PC-3 (cell line): ENCODE results near the gene CD226. TPM values are rescaled to one million over a fixed set of nuclear protein-coding genes. Genes with fewer than 3 reads are reported as not detected.

Source experiments
- ATAC-seq: fragments of 200-7000 bp; cut with Tn5 transposase; 2 replicates; pipeline ENCODE4 v1.9.1; 2020; ENCODE audit warnings: mild to moderate bottlenecking, moderate library complexity
- BruUV-seq: library from RNA; stranded (reverse); fragments of 400-500 nt; replicated peaks from 2 replicates; lab custom pipeline; 2021; lab: Mats Ljungman, UMichigan
- CTCF ChIA-PET: fragments of 300-600 bp; sonication (Branson Sonifier 250); formaldehyde crosslinking; loops from one replicate; lab custom pipeline; 2022; ENCODE audit warnings: antibody characterized with exemption; lab: Charles Lee
- POLR2A ChIA-PET: fragments of 300-600 bp; sonication (Branson Sonifier 250); formaldehyde crosslinking; loops from one replicate; lab custom pipeline; 2022; ENCODE audit warnings: antibody characterized with exemption; ENCODE audit not compliant: unreplicated experiment; lab: Charles Lee
- DNase-seq: peaks from one replicate; pipeline ENCODE4 v3.0.0-alpha.2; 2015
- H2AFZ ChIP-seq: fragments of 300-600 bp; sonication (generic); 2 replicates; pipeline ENCODE4 v1.6.0; 2016; ENCODE audit warnings: antibody characterized with exemption, low read length
- H3F3A ChIP-seq: fragments of 300-600 bp; sonication (generic); one replicate; pipeline ENCODE4 v1.6.0; 2017; ENCODE audit warnings: antibody characterized with exemption, low read length, control low read depth, mild to moderate bottlenecking; ENCODE audit not compliant: unreplicated experiment
- H3K27ac ChIP-seq: fragments of 300-600 bp; sonication (generic); 2 replicates; pipeline ENCODE4 v1.5.1; 2016; ENCODE audit warnings: mild to moderate bottlenecking, low read length
- H3K27me3 ChIP-seq: fragments of 300-600 bp; sonication (generic); 2 replicates; pipeline ENCODE4 v1.6.1; 2016; ENCODE audit warnings: low read length, mixed read lengths
- H3K36me3 ChIP-seq: fragments of 300-600 bp; sonication (generic); 2 replicates; pipeline ENCODE4 v1.6.1; 2016; ENCODE audit warnings: low read depth, mixed run types, low read length, mixed read lengths
- H3K4me1 ChIP-seq: fragments of 300-600 bp; sonication (generic); 2 replicates; pipeline ENCODE4 v1.5.1; 2016; ENCODE audit warnings: low read length; ENCODE audit not compliant: insufficient read depth
- H3K4me2 ChIP-seq: fragments of 300-600 bp; sonication (generic); 2 replicates; pipeline ENCODE4 v1.6.0; 2016; ENCODE audit warnings: low read length
- H3K4me3 ChIP-seq: fragments of 300-600 bp; sonication (generic); 2 replicates; pipeline ENCODE4 v1.5.1; 2016; ENCODE audit warnings: mild to moderate bottlenecking, low read length, mixed read lengths
- H3K79me2 ChIP-seq: fragments of 300-600 bp; sonication (generic); 2 replicates; pipeline ENCODE4 v1.6.1; 2017; ENCODE audit warnings: low read length, mixed read lengths
- H3K9ac ChIP-seq: fragments of 300-600 bp; sonication (generic); 2 replicates; pipeline ENCODE4 v1.6.0; 2016; ENCODE audit warnings: mild to moderate bottlenecking, low read length
- H3K9me2 ChIP-seq: fragments of 300-600 bp; sonication (generic); replicated peaks from 2 replicates; pipeline ENCODE4 v1.6.1; 2016; ENCODE audit warnings: mixed run types, low read length, mixed read lengths
- H3K9me3 ChIP-seq: fragments of 300-600 bp; sonication (generic); 2 replicates; pipeline ENCODE4 v1.6.1; 2016; ENCODE audit warnings: low read length, mixed read lengths
- H4K20me1 ChIP-seq: fragments of 300-600 bp; sonication (generic); 2 replicates; pipeline ENCODE4 v1.6.1; 2016; ENCODE audit warnings: low read length, mixed read lengths
- EZH2 ChIP-seq: fragments of 300-600 bp; sonication (generic); IDR thresholded peaks from one replicate; pipeline ENCODE4 v1.6.1; 2017; ENCODE audit warnings: antibody characterized with exemption, mild to moderate bottlenecking, low read length; ENCODE audit not compliant: unreplicated experiment
- EZH2phosphoT487 ChIP-seq: fragments of 300-600 bp; sonication (generic); IDR thresholded peaks from 2 replicates; pipeline ENCODE4 v1.6.1; 2018; ENCODE audit warnings: mild to moderate bottlenecking, antibody characterized with exemption, low read length, borderline replicate concordance
- intact Hi-C: fragments of 100-400 bp; cut with micrococcal nuclease; formaldehyde crosslinking; loops from 2 replicates; pipeline ENCODE4 v1.9.0; 2023
- total RNA-seq: library from RNA; depleted of rRNA; stranded (reverse); fragments of >200 nt; gene quantifications from 2 replicates; pipeline ENCODE4 v1.2.3, GENCODE V29; 2014
- TF ChIP-seq, protein P1 (sequence below): fragments of 300-600 bp; sonication (generic); conservative IDR thresholded peaks from 2 replicates; pipeline ENCODE4 v1.5.1; 2017; ENCODE audit warnings: antibody characterized with exemption, low read depth, mild to moderate bottlenecking, low read length

CD226 gene
- total RNA-seq, 1 experiment from 2014 or later: 0.26 TPM

DNA sequence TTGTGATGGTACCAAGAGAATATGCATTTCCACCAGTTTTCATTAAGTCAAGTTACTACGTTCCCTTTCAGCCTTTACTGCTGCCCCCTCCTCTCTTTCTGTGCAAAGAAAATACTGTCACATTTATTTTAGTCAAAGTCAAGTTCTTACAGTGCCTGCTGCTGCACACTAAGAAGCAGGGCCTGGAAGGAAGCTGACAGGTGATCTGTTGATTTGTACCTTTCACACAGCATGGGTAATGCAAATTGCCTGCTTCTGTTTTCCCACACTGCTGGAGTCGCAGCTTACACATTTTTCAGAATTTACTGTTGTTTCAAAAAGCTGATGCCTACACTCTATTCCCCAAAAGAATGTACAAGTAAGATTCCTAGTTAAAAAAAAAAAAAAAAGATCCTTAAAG lies 48.7 kb upstream of the CD226 start:
- Histone ChIP-seq H3K36me3 (peaks cover 2% of the 10 kb centered on the region; the same call in 1 of the 2 replicates), H3K4me3 (no peak overlapping the region), H2AFZ (no peak overlapping the region), H3K4me1 (no peaks in the 10 kb centered on the region), H3K4me2 (no peak overlapping the region), H3K9me2 (no peaks in the 10 kb centered on the region), H4K20me1 (no peaks in the 10 kb centered on the region), H3F3A (no peaks in the 10 kb centered on the region), H3K9ac (no peak overlapping the region), H3K27me3 (no peaks in the 10 kb centered on the region), H3K27ac (no peak overlapping the region), H3K9me3 (no peaks in the 10 kb centered on the region), H3K79me2 (no peaks in the 10 kb centered on the region)
- intact Hi-C loops: no loop called here
- DNase-seq: no peak
- ChIA-PET CTCF (no interaction called here), POLR2A (no interaction called here)
- TF ChIP-seq, protein P1, sequence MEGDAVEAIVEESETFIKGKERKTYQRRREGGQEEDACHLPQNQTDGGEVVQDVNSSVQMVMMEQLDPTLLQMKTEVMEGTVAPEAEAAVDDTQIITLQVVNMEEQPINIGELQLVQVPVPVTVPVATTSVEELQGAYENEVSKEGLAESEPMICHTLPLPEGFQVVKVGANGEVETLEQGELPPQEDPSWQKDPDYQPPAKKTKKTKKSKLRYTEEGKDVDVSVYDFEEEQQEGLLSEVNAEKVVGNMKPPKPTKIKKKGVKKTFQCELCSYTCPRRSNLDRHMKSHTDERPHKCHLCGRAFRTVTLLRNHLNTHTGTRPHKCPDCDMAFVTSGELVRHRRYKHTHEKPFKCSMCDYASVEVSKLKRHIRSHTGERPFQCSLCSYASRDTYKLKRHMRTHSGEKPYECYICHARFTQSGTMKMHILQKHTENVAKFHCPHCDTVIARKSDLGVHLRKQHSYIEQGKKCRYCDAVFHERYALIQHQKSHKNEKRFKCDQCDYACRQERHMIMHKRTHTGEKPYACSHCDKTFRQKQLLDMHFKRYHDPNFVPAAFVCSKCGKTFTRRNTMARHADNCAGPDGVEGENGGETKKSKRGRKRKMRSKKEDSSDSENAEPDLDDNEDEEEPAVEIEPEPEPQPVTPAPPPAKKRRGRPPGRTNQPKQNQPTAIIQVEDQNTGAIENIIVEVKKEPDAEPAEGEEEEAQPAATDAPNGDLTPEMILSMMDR: no peak
- TF ChIP-seq EZH2phosphoT487 (no peak), EZH2 (no peak)
- ATAC-seq: no peak
- BruUV-seq: no TSS peak

DNA sequence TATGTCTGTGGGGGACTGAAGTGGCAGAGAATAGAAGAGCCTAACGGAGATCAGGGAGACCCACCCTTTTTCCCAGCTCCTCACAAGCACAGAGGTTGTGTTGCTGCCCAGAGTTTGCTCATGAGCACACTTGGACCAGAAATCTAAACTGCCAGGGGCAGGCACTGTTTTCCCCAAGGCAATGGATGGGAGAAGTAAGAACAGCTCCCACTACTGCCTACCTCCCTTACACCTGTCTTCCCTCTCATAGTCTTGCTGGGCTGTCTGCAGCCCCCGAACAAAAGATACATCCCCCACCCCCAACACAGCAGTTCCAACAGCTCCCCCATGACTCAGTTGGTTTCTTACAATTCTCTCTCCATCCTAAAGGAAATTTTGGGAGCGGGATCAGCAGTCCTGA lies 48.1 kb upstream of the CD226 start:
- Histone ChIP-seq H2AFZ (no peak overlapping the region), H3K27ac (no peak overlapping the region), H3K9me3 (no peaks in the 10 kb centered on the region), H4K20me1 (no peaks in the 10 kb centered on the region), H3K79me2 (no peaks in the 10 kb centered on the region), H3K4me2 (no peak overlapping the region), H3K27me3 (no peaks in the 10 kb centered on the region), H3K36me3 (0 out of 2 replicates have a peak, but pooled peaks cover 2% of the 10 kb centered on the region), H3K4me1 (no peaks in the 10 kb centered on the region), H3F3A (no peaks in the 10 kb centered on the region), H3K4me3 (no peak overlapping the region), H3K9ac (no peak overlapping the region), H3K9me2 (no peaks in the 10 kb centered on the region)
- intact Hi-C loops: no loop called here
- ChIA-PET POLR2A (no interaction called here), CTCF (no interaction called here)
- TF ChIP-seq EZH2 (no peak), EZH2phosphoT487 (no peak)
- DNase-seq (no peak), ATAC-seq (no peak)
- no TSS peak for BruUV-seq

DNA sequence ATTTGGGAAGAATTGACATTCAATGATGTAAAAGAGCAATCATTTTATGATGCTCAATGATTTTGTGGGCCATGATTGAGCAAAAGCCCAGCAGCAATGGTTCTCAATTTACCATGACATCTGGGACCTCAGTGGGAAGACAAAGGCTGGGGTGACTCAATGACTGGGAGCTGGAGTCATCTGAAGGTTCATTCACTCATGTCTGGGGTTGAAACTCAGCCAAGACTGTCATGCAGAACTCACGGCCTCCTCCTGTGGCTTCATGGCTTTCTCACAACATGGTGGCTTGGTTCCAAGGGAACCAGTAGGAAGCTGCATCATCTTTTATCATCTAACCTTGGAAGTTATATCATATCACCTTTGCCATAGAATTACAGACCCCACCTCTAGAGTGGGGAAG lies 45.1 kb upstream of the CD226 start:
- H4K20me1 ChIP-seq: no peaks in the 10 kb centered on the region
- 0 out of 2 replicates have a peak, but pooled peaks cover under 1% of the 10 kb centered on the region for H3K9me3 ChIP-seq
- TF ChIP-seq EZH2 (no peak), EZH2phosphoT487 (no peak)
- TF ChIP-seq, protein P1: no peak
- H3K4me3 ChIP-seq: no peak overlapping the region
- peak; percentile 51 for DNase-seq
- H3K27ac ChIP-seq: no peak overlapping the region
- no peak overlapping the region for H3K9ac ChIP-seq
- intact Hi-C loops: no loop called here
- CTCF ChIA-PET: no interaction called here
- H3K4me2 ChIP-seq: no peak overlapping the region
- H3K9me2 ChIP-seq: no peaks in the 10 kb centered on the region
- H3K4me1 ChIP-seq: no peaks in the 10 kb centered on the region
- no TSS peak for BruUV-seq
- ATAC-seq: no peak
- POLR2A ChIA-PET: no interaction called here
- H3K36me3 ChIP-seq: peaks cover 6% of the 10 kb centered on the region; the same call in 1 of the 2 replicates
- H3K79me2 ChIP-seq: no peaks in the 10 kb centered on the region
- no peaks in the 10 kb centered on the region for H3F3A ChIP-seq
- H2AFZ ChIP-seq: no peak overlapping the region
- no peaks in the 10 kb centered on the region for H3K27me3 ChIP-seq
